Left ventricle myocardium inferior (tissue), 1 donor: ENCODE data around the gene SEBOX. TPM values are rescaled to one million over a fixed set of nuclear protein-coding genes. Genes with fewer than 3 reads are reported as not detected.

Experiments used
- DNase-seq: peaks from one replicate; pipeline ENCODE4 v3.0.0-alpha.2; 2020
- H3K27ac ChIP-seq: fragments of 200-600 bp; replicated peaks from 2 replicates; pipeline ENCODE4 v1.8.0; 2021
- H3K27me3 ChIP-seq: fragments of 200-600 bp; 2 replicates; pipeline ENCODE4 v1.8.0; 2021; ENCODE audit warnings: low read depth
- H3K36me3 ChIP-seq: fragments of 200-600 bp; 2 replicates; pipeline ENCODE4 v1.8.0; 2021
- H3K4me1 ChIP-seq: fragments of 200-600 bp; 2 replicates; pipeline ENCODE4 v1.8.0; 2021
- H3K4me3 ChIP-seq: fragments of 200-600 bp; 2 replicates; pipeline ENCODE4 v1.8.0; 2021; ENCODE audit warnings: mild to moderate bottlenecking, moderate library complexity
- H3K9me3 ChIP-seq: fragments of 200-600 bp; replicated peaks from 2 replicates; pipeline ENCODE4 v1.8.0; 2021
- intact Hi-C: fragments of 100-400 bp; cut with micrococcal nuclease; formaldehyde crosslinking; loops from one replicate; pipeline ENCODE4 v1.11.0; 2022
- total RNA-seq: library from RNA; stranded (reverse); fragmentation: NEBNext Ultra II Directional; extraction: Animal tissue kit (Norgen Biotek cat#: 25700); gene quantifications from one replicate; pipeline ENCODE4 v1.2.1, GENCODE V29; 2021
- TF ChIP-seq, protein P1 (sequence below): fragments of 200-600 bp; IDR thresholded peaks from 2 replicates; pipeline ENCODE4 v1.8.0; 2021; ENCODE audit warnings: antibody characterized with exemption, mild to moderate bottlenecking, borderline replicate concordance
- donor health status: DM: no; HTN: yes; CAD: no; lungs with severe emphysema.

Gene SEBOX
- total RNA-seq, 1 donor from 2014 or later: not detected

DNA sequence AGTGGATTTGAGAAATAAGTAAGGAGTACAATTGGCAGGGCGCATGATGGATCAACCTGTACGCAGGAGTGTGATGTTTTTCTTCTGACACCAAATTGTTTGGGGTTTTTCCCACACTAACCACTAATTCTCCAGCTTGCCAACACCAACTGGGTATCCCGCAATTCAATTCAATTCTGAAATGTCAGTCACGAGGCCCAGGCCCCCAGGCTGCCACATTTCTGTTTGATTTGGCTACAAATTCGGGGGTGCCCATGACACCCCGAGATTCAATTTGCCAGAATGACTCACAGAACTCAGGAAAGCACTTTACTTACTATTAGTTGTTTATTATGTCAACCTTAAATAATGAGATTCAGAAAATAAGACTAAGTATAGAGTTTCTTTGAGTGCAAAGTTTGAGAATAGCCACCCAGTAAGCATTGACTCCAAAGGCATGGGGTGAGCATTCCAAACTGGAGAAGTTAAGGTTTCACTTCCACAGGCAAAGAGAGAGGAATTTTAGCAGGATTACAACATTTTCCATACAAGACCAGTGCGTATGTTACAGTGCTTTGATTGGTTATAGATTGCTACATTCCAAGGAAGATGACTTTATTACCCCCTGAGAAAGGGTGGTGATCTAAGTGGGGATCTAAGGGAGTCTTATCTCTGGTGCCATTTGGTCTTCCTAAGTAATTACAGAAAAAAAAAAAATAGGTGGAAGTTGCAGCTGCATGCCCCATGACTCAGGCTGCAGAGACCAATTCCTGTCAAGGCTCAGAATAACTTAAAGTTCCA lies 29.5 kb upstream of the SEBOX start:
- no peaks in the 10 kb centered on the region for H3K27me3 ChIP-seq
- H3K27ac ChIP-seq: no peak overlapping the region
- no peaks in the 10 kb centered on the region for H3K9me3 ChIP-seq
- DNase-seq: no peak
- TF ChIP-seq, protein P1, sequence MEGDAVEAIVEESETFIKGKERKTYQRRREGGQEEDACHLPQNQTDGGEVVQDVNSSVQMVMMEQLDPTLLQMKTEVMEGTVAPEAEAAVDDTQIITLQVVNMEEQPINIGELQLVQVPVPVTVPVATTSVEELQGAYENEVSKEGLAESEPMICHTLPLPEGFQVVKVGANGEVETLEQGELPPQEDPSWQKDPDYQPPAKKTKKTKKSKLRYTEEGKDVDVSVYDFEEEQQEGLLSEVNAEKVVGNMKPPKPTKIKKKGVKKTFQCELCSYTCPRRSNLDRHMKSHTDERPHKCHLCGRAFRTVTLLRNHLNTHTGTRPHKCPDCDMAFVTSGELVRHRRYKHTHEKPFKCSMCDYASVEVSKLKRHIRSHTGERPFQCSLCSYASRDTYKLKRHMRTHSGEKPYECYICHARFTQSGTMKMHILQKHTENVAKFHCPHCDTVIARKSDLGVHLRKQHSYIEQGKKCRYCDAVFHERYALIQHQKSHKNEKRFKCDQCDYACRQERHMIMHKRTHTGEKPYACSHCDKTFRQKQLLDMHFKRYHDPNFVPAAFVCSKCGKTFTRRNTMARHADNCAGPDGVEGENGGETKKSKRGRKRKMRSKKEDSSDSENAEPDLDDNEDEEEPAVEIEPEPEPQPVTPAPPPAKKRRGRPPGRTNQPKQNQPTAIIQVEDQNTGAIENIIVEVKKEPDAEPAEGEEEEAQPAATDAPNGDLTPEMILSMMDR: no peak
- H3K4me1 ChIP-seq: peaks cover 14% of the 10 kb centered on the region
- peaks cover 66% of the 10 kb centered on the region for H3K36me3 ChIP-seq
- intact Hi-C loops: no loop called here
- no peak overlapping the region for H3K4me3 ChIP-seq

DNA sequence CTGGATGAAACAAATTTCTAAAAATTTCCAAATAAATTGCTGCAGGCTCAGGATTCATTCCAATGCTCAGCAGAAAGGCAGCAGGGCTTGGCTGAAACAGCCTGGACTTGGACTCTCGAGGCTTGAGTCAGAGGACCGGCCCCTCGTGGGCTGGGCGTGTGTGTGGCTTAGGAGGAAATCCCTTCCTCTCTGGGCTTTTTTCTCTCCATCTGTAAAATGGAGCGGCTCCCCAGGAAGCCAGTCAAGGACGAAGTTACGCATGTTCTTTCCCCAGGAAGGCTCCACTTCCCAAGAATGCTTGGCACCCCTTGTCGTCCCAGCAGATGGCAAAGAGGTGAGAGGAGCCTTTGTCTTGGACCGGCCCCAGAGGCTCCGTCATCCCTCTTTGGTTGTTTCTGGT lies 27.5 kb upstream of the SEBOX start:
- DNase-seq: no peak
- TF ChIP-seq, protein P1: no peak
- Histone ChIP-seq H3K4me3 (no peak overlapping the region), H3K36me3 (peaks cover 81% of the 10 kb centered on the region), H3K9me3 (no peaks in the 10 kb centered on the region), H3K4me1 (no peaks in the 10 kb centered on the region), H3K27ac (no peak overlapping the region), H3K27me3 (no peaks in the 10 kb centered on the region)
- intact Hi-C loops: no loop called here

DNA sequence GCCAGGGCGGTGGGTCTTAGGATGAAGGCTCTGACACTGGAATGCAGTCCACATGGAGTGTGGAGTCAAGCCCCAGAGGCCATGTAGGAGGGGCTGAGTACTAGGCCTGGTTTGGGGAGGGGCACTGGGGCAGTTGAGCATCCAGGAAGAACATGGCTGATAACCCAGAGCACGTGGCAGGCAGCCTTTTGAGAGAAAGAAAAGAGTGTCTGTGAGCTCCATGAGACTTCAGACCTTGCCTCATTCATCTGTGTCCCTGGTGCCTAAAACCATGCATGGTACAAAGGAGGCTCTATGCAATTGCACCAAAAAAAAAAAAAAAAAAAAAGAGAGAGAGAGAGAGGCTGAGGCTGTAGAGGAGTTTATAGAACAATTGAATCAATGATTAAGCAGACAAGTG lies 26.4 kb upstream of the SEBOX start:
- TF ChIP-seq, protein P1: no peak
- Histone ChIP-seq H3K9me3 (no peaks in the 10 kb centered on the region), H3K27ac (no peak overlapping the region), H3K4me3 (no peak overlapping the region), H3K27me3 (no peaks in the 10 kb centered on the region), H3K4me1 (no peaks in the 10 kb centered on the region), H3K36me3 (peaks cover 84% of the 10 kb centered on the region)
- DNase-seq: no peak
- intact Hi-C loops: no loop called here

DNA sequence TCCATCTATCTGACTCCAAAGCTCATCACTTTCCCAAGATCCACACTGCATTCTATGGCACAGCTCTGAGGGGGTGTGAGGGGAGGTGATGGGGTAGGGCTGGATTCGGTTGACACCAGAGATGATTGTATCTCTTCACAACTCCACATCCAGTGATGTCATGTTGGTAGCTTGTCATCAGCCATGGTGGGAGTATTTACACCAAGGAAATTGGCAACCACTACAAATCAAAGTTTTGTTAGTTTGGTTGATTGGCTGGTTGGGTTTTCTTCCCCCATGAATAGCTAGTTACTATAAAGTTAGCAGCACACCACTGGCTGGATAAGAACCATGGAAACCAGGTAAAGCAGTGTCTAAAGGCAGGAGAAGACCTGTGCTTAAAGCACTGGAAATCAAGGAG lies 26.0 kb upstream of the SEBOX start:
- no peak overlapping the region for H3K27ac ChIP-seq
- intact Hi-C loops: no loop called here
- TF ChIP-seq, protein P1: no peak
- peaks cover 82% of the 10 kb centered on the region for H3K36me3 ChIP-seq
- H3K4me3 ChIP-seq: no peak overlapping the region
- no peaks in the 10 kb centered on the region for H3K4me1 ChIP-seq
- DNase-seq: no peak
- no peaks in the 10 kb centered on the region for H3K9me3 ChIP-seq
- H3K27me3 ChIP-seq: no peaks in the 10 kb centered on the region

DNA sequence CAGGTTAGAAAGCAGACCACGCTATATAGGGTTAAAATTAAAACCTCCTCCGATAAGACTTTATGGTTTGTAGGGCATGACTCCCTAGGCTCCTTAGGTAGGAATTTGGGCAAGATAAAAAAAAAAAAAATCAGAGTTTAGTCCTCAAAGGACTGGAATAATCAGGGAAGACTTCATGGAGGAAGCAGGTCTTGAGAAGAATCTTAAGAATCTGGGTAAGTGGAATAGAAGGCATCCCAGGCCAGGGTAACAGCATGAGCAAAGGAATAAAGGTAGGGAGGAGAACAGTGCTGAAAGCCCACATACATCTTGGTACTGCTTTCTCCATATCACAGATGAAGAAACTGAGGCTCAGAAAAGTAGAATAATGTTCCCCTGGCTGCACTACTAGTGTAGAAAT lies 25.6 kb upstream of the SEBOX start:
- H3K27ac ChIP-seq: no peak overlapping the region
- TF ChIP-seq, protein P1: no peak
- no peaks in the 10 kb centered on the region for H3K27me3 ChIP-seq
- intact Hi-C loops: no loop called here
- H3K36me3 ChIP-seq: peaks cover 78% of the 10 kb centered on the region
- no peaks in the 10 kb centered on the region for H3K9me3 ChIP-seq
- no peak for DNase-seq
- H3K4me3 ChIP-seq: no peak overlapping the region
- peaks cover under 1% of the 10 kb centered on the region for H3K4me1 ChIP-seq
